Epithelial cell of esophagus (primary cell): ENCODE data around the gene CUTA.

Experiments used
- DNase-seq: peaks from one replicate; pipeline ENCODE4 v3.0.0; 2010; ENCODE audit warnings: low read depth
- H3K4me3 ChIP-seq: 2 replicates; pipeline ENCODE4 v1.5.1; 2011; ENCODE audit warnings: mild to moderate bottlenecking, low read length, control low read depth
- CTCF ChIP-seq: IDR thresholded peaks from 2 replicates; pipeline ENCODE4 v1.5.1; 2011; ENCODE audit warnings: low read depth, mild to moderate bottlenecking, low read length, control low read depth, inconsistent platforms; ENCODE audit not compliant: insufficient read depth; ENCODE audit errors: missing control alignments

CUTA gene

GRCh38 chr6:33417903-33418689 is at the start of gene CUTA:
TSS of gene CUTA (minus strand) at chr6:33418107. CDS start at chr6:33418000, 107 bp downstream.
- peak; percentile 33 for TF ChIP-seq CTCF
- peak; percentile 100 for DNase-seq
- H3K4me3 ChIP-seq: peak within 1 kb of the TSS; percentile 98

GRCh38 chr6:33467091-33467490 is 49.2 kb upstream of the CUTA start:
- TF ChIP-seq CTCF: no peak
- H3K4me3 ChIP-seq: no peak overlapping the region
- no peak for DNase-seq

GRCh38 chr6:33466075-33466735 is 48.3 kb upstream of the CUTA start:
- H3K4me3 ChIP-seq: no peak overlapping the region

GRCh38 chr6:33459226-33459625 is 41.3 kb upstream of the CUTA start:
- no peak for TF ChIP-seq CTCF
- no peak for DNase-seq
- H3K4me3 ChIP-seq: no peak overlapping the region

More at GRCh38 chr6:33466075-33466735, 48.3 kb upstream of the CUTA start:
- TF ChIP-seq CTCF: no peak
- no peak for DNase-seq

GRCh38 chr6:33458676-33459075 is 40.8 kb upstream of the CUTA start:
- TF ChIP-seq CTCF: no peak
- H3K4me3 ChIP-seq: no peak overlapping the region
- DNase-seq: no peak

- DNase-seq: no peak
- H3K4me3 ChIP-seq: no peak overlapping the region
- no peak for TF ChIP-seq CTCF
Observed at GRCh38 chr6:33456156-33456555, 38.2 kb upstream of the CUTA start.
